Measurements from ENCODE around the gene COA8.

Gene COA8

DNA sequence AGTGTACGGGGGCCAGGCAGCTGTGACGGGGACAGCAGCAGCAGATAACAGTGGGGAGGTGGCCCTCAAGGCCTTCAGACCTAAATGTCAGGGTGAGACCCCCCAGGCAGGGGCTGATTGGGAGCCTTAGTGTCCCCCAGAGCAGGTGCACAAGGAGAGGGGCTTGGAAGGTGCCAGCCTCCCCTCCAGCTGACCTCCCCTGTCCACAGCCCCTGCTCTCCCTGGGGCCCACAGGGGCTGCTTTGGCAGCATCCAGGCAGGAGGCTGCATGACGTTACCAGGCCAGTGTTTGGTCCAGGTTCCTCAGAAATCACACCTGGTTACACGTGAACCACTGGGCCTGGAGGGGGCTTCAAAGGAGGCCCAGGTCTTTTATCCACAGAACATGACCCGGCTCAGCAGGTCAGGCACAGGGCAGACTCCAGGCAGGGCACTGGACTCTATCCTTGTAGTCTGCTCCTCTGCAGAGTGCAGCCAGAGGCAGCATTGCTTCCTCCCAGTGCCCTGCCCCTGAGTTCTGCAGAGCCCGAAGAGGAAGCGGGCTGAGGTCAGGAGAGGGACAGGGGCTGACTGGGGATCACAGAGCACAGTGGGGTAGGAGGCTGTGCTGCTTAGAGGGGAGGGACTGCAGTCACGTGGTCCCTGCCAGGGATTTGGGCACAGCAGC, 36.4 kb upstream of the COA8 start:
- no peak for DNase-seq (ENCODE audit: low read depth)

DNA sequence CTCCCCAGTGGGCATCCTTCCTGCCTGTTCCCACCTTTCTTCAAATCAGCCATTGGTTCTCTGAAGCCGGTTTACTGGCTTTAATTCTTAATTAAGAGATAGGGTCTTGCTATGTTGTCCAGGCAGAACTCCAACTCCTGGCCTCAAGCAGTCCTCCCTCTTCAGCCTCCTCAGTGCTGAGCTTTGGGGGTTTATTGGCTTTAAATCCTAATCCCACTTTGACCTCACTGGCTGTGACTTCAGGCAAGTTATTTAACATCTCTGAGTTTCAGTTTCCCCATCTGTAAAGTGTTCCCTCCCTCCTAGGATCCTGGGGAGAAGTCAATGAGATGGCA, 35.9 kb upstream of the COA8 start:
- no peak for DNase-seq (ENCODE audit: low read depth)

DNA sequence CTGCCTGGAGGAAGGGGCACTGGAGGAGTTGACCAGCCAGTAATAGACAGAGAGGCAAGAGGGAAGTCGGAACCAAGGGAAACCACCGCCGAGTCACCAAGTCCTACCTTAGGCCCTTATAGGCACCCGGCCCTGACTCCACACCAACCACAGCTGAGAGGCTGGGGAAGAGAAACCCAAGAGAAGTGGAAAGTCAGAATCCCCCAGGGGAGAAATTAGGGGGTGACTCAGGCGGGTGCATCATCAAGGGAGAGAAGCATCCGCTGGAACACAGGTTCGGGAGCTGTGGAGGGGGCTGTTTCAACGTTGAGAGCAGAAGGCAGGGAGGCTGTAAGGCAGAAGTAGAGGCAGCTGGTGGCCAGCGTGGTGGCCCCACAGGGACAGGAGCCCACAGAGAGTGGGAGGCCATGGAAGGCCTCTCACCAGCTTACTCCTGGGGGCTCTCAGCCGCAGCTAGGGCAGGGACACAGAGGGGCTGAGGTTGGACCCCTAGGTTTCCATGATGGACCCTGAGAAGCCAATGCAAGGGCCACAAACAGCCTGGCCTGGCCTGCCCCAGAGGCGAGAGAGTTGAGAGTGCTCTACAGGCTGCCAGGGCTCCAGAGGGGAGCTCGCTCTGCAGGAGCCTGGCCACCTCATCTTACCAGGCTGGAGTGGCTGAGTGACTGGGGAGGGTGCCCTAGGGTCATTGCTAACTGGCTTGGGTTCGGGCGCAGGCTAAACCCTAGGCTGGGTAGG, 35.2 kb upstream of the COA8 start:
- peak; percentile 93 for DNase-seq (ENCODE audit: low read depth)

DNA sequence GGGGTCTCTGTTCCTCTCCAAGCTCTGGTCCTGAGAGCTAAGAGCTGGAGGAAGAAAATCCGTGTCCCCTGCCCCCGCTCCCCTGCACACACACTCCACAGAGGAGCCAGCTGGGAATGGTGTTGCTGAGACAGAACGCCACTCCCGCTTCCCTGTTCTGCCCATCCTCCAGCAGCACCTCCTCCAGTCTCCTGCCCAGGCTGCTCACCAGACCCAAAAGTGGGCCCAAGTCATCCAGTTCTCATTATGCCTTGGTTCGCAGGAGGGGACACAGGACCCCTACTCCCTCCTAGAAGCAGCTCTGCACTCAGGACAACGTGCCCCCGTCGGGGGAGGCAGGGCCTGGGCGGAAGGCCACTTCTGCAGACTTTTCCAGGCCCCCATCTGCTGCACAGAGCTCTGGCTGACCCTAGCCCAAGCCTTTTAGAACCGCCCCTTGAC, 34.6 kb upstream of the COA8 start:
- DNase-seq (ENCODE audit: low read depth): no peak

DNA sequence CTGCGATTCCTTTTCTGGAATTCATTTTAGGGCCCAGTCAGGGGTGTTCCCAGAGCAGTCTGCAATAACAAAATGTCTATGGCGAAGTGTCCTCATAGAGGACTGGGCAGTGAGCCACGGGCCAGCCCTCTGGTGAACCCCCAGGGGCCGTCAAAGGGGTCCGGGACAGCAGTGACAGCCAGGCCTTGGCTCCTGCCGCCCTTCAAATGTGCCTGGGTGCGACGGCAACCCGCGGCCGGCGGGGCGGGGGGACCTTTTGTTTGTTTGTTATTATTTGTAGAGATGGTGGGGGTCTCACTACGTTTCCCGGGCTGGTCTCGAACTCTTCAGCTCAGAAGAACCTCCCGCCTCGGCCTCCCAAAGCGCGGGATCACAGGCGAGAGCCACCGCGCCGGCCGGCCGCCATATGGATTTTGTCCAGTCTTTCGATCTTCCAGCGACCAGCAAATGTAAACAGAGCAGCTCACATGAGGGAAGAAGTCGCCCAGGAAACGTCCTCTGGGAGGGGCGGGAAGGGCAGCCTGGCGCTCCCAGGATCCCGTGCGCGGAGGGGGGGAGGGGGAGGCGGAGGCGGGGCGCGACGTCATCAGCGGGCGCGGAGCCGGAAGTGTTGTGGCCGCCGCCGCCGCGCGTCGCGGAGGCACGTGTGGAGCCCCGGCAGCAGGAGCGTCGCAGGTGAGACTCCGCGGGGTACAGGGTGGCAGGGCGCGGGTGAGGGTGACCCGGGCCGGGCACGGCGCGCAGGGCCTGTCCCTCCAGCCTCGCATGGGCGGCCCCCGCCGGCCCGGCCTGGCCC, 34.0 kb upstream of the COA8 start, which contains the start of gene TRMT61A:
Gene TRMT61A, plus strand, starts transcription at position 610 of the 796 bp plus-strand sequence. CDS start 783 bp downstream, outside the sequence.
- DNase-seq (ENCODE audit: low read depth): peak; percentile 96

DNA sequence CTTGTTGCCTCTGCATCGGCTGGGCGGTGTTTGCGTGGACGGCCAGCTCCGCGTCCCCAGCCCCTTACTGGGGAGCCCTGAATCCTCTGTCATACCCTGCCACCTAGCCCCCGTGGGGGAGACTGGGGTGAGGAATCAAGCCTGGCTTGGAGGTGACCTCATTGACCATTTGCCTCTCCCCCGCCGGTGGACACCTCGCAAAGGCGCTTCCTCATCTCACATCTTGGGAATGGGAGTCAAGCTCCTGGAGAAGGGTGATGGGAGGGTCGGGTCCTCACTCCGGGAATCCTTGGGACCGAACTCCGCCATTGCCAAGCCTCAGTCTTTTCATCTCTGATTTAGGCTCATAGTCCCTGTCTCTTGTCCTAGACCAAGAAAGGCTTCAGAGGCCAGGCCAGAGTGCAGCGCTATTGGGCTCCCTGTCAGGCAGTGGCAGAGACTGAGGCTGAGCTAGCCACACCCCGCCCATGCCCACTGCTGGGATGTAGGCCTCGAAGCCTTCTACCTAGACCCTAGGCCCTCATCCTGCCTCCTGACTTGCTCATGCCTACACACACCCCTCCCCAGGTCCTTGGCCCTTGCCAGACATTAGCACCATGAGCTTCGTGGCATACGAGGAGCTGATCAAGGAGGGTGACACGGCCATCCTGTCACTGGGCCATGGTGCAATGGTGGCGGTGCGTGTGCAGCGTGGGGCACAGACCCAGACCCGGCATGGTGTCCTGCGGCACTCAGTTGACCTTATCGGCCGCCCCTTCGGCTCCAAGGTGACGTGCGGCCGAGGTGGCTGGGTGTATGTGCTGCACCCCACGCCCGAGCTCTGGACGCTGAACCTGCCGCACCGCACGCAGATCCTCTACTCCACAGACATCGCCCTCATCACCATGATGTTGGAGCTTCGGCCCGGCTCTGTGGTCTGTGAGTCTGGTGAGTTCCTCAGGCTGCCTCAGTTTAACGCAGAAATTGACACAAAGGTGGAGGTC, 33.1 kb upstream of the COA8 start:
- DNase-seq (ENCODE audit: low read depth): no peak

DNA sequence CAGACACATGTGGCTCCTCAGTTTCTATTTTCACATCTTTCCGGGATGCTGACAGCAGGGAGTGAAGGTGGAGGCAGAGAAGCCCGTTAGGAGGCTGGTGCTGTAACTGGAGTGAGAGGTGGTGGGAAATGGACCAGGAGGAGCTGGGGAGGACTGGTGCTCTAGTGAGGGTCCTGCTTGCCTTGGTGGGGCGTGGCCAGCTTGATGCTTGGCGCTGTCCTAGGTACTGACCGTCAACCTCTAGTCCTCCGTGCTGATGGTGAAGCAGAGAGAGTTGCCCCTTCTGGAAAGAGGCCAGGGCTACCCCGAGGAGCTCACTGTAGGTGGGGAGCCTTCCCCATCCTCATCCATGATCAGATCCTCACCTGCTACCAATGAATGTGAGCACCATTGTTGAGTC, 32.4 kb upstream of the COA8 start:
- peak; percentile 55 for DNase-seq (ENCODE audit: low read depth)

DNA sequence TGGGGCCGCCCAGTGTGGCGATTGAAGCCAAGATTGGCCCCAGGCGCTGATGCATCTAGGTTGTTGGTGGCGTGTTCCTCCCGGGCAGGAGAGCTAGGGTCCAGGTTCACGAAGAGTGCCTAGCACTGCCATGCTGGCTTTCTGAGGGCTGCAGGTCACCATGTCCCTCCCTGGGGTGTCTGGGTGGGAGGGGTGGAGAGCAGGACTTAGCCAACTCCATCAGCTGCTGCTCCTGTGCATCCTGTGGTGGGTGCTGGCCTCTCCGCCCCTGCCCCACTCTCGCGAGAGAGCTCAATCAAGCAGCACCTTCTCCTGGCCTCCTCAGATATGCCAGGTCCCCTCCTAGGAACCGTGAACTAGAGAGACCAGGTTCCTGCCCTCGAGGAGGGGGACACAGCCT, 31.9 kb upstream of the COA8 start:
- no peak for DNase-seq (ENCODE audit: low read depth)

DNA sequence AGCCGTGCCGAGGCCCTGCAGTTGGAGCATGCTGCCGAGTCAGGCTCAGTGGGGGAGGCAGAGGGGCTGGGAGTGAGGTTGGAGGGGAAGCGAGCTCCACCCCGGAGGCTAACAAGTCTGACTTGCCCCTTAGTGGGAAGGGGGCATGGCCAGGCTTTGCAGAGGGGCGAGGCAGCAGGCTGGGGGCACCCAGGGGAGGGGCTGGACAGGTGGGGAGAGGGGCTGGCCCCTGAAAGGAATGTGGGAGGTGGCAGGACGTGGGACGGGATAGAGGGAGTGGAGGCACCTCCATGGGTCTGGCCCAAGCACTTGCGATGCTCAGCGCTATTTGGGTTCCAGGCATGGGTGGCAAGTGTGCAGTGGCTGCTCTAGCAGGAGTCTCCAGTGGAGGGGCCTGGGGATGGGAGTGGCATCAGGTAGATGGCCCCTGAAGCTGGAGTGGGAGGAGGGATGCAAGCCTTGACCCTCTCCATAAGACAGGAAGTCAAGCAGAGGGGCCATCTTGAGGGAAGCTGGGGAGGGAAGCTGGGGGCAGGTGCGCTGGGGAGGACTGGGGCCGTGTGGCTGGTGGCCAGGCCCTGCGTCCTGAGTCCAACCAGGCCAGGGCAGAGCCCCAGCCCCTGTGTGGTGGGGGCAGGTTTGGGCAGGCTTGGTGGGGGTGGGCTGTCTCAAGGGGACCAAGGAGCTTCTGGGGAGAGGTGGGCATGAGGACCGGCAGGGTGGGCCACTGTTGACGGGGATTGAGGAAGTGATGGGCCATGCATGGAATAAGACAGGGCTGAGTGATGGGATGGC, 31.1 kb upstream of the COA8 start:
- DNase-seq (ENCODE audit: low read depth): no peak

DNA sequence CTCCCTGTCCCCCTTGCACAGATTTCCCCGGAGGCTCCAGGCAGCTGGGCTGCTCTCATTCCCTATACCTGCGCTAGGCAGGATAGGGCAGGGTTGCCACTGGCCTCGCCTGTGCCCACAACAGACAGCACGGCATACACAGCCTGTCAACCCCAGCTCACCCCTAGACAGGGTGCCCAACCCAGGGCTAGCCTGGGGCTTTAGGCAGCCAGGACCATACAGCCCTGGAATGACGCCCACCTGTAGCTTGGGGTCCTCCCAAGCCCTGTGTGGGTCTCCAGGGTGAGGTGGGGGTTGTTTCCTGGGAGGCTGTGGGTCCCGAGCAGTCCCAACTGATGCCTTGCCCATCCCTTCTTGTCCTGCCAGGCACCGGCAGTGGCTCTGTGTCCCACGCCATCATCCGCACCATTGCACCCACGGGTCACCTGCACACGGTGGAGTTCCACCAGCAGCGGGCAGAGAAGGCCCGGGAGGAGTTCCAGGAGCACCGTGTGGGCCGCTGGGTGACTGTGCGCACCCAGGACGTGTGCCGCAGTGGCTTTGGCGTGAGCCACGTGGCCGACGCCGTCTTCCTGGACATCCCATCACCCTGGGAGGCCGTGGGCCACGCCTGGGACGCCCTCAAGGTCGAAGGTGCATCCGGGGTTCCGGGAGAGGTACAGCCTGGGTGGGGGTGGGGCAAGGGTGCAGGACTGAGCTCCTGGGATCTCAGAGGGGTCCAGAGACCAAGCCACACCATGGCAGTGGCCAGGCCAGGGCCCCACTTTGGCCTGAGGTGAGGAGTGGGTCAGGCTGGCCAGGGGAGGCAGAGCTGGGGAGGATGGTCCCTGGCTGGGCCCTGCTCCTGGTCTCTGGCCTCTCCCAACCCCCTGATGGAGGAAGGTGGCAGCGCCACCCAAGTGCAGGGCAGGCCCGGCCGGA, 30.3 kb upstream of the COA8 start:
- DNase-seq (ENCODE audit: low read depth): no peak

DNA sequence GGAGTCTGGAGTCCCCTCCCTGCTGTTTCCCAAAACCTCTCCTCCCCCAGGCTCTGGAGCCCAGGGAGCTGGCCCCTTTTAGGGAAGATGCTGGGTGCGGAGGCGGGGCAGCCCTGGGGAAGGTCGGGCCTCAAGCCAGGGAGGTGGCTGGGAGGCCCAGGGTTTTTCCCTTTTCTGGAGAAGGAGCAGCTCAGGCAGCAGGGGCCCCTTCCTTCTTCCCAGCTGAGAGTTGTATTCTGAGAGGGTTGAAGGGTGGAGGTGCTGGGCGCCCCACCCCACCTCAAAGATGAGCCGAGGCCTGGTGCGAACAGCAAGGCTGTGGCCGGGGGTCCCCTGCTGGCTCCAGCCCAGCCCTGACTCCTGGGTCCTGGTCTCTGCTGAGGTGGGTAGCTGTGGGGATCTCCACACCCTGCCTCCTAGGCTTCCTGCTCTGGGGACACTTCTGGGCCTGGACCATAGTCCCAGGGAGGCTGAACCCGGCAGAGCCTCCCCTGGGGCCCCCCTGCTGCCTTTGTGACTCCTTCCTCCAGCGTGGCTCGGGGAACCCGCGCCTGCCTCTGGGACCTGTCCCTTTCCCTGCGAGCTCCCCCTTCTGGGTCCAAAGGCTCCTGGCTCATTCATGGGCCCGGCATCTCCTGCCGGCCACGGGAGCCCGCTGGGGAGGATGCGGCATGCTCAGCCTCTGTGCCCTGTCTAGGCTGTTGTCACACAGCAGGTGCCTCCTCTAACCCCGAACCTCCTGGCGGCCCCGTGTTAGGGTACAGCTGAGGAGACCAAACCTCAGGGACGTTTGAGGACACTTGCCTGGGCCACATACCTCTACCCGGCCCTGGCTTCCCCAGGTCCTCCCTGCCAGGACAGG, 29.4 kb upstream of the COA8 start:
- DNase-seq (ENCODE audit: low read depth): no peak

DNA sequence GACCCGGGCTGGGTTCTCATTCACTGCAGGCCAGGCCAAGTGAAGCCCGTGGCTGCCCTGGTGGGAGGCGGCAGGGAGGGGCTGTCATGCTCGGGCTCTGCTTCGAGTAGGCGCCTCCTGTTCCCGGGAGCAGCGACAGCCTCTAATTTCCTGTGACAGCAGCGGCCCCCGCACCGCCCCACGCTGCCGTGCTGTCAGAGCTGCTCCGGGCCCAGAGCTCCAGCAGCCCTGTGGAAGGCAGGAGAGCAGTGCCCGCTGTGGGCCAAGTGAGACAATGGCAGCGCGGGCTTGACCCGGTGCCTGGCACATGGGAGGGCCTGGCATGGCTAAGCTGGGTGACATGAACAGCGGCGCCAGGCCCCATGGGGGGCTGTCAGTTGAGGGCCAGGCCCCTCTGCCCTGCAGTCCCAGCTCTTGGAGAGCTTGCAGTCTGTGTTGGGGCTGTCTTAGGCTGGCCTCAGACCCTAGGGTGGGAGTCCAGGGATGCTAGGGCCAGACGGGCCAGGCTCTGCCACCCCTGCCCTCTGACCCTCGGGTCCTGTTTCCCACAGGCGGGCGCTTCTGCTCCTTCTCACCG, 28.7 kb upstream of the COA8 start:
- no peak for DNase-seq (ENCODE audit: low read depth)

DNA sequence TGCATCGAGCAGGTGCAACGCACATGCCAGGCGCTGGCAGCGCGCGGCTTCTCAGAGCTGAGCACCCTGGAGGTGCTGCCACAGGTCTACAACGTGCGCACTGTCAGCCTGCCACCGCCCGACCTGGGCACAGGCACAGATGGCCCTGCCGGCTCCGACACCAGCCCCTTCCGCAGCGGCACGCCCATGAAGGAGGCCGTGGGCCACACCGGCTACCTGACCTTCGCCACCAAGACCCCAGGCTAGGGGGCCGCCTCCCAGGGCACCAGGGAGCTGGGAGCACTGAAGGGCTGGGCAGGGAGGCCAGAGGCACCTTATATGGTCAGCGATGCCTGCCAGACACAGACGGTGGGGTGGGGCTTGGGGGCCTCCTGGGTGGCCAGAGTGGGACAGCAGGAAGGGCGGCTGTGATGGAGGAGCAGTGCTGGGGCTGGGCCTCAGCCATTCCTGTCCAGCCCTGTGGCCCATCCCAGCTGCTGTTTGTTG, 28.1 kb upstream of the COA8 start:
- no peak for DNase-seq (ENCODE audit: low read depth)

DNA sequence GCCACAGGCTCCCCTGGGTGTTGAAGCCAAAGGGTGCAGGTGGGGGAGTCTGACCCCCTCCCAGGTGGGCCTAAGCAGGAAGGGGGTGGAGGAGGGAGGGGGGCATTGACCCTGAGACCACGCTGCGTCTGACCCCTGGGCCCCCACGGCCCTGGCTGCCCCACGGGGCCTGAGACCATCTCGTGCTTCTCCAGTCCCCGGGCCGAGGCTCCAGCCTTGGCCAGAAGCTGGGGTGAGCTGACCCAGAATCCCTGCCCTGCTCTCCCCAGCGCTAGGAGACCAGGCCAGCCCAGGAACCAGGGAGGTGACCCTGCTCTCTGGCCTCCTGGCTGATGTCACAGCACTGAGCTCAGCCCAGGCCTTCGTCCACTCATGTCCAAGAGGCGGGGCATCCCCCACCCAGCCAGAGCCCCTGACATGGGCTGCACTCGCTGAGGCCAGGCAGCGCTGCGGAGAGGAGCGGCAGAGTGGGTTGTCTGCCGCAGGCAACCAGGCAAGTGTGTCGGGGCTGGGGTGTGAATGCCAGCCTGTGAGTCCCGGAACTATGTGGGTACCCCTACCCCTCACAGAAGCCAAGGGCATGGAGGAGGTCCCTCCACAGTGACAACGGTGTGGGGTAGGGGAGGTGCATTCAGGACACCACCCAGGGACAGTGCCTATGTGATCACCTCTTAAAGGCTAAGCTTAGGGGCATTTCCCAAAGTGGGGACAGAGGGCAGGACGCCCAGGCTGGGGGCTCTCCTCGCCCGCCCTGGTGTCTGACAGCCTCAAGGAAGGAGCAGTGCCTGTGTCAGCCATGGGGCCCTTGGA, 27.5 kb upstream of the COA8 start:
- DNase-seq (ENCODE audit: low read depth): no peak

DNA sequence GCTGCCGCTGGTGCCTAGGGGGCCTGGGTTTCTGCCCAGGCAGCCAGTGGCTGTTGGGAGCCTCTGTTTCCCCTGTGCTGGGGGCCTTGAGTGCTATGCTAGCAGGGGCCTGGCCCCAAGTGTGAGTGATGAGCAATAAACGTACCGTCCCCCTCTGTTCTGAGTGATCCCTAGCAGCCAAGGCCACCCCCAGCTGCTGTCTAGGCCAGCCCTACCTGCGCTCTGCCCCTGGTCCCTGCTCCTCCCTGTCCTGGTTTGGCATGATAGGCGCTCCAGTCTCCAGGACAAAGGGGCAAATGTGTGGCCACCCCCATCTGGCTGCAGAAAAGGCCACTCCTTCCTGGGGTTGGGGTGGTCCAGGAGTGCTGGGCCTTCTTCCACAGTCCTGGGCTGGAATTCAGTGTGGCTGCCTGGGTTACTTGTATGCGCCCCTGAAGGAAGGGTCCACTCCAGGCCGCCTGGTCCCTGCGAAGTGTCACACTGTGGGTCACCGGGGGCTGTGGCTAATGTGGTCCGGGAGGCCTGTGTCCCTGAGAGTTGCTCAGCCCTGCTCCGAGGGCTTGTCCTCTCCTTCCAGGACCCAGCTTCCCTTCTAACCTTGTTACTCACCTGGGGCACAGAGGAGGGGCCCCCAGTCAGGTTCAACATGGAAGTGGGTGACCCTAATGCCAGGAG, 26.7 kb upstream of the COA8 start:
- DNase-seq (ENCODE audit: low read depth): no peak

DNA sequence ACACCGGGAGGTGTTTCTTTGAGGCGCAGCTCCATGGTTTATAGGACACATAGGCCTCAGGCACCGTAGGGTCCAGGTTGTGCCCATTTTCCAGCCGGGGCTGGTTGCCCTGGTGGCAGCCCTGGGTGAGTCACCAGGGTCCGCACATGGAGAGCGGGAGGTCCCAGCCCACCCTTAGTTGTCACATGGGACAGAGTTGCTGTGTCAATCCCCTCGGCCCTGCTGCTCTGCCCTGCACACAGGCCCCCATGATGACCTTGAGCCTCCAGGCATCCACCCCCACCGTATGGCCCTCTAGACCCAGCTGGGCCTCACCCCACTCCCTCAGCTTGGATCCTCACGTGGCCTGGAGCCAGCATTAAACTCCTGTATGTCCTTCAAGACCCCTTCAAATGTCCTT, 26.1 kb upstream of the COA8 start:
- no peak for DNase-seq (ENCODE audit: low read depth)
